ENCODE measurements around the gene VPS37C.

- TF ChIP-seq CTCF (IDR thresholded peaks at IDR 0.05), result no peak
- TF ChIP-seq POLR2A (IDR thresholded peaks at IDR 0.05), result no peak
Measured at GRCh38 chr11:61146416-61146815, 14.8 kb downstream of the VPS37C start.

Data from body of pancreas (tissue), 4 donors.